Measurements from ENCODE around the gene ZNF280B.
A peak's percentile ranks its signal among the peaks of the same experiment; 100 is the strongest.
"Not testable (repeated sequence)": the region's sequence is repeated elsewhere in the genome, so short reads cannot be mapped to it uniquely, and the experiment has no call there.

Gene ZNF280B

GRCh38 chr22:22463855-22464540, 44.5 kb downstream of the ZNF280B start:
- DNase-seq (ENCODE audit: low spot score) = peak; percentile 55

- no peak for DNase-seq (ENCODE audit: low spot score)
These were observed 45.6 kb downstream of the ZNF280B start for GRCh38 chr22:22462813-22463567.

- DNase-seq (ENCODE audit: low spot score) = no peak
These were observed 47.0 kb downstream of the ZNF280B start for GRCh38 chr22:22461583-22461982.

- DNase-seq (ENCODE audit: low spot score) = no peak
These were observed 47.4 kb downstream of the ZNF280B start for GRCh38 chr22:22461111-22461510.

- no peak for DNase-seq (ENCODE audit: low spot score)
These were observed 47.9 kb downstream of the ZNF280B start for GRCh38 chr22:22460635-22461034.

- DNase-seq (ENCODE audit: low spot score) = no peak
These were observed 48.5 kb downstream of the ZNF280B start for GRCh38 chr22:22460060-22460459.

GRCh38 chr22:22458896-22459588, 49.5 kb downstream of the ZNF280B start:
- no peak for DNase-seq (ENCODE audit: low spot score)

GRCh38 chr22:22458387-22458786, 50.2 kb downstream of the ZNF280B start:
- no peak for DNase-seq (ENCODE audit: low spot score)

- DNase-seq (ENCODE audit: low spot score) = no peak
These were observed 53.5 kb downstream of the ZNF280B start for GRCh38 chr22:22454997-22455396.

GRCh38 chr22:22452996-22453686, 55.4 kb downstream of the ZNF280B start:
- DNase-seq (ENCODE audit: low spot score) = no peak

GRCh38 chr22:22452211-22452610, 56.3 kb downstream of the ZNF280B start:
- no peak for DNase-seq (ENCODE audit: low spot score)

GRCh38 chr22:22450343-22450839, 58.2 kb downstream of the ZNF280B start:
- DNase-seq (ENCODE audit: low spot score) = no peak

GRCh38 chr22:22449819-22450218, 58.7 kb downstream of the ZNF280B start:
- DNase-seq (ENCODE audit: low spot score) = no peak

GRCh38 chr22:22446517-22446916, 62.0 kb downstream of the ZNF280B start:
- DNase-seq (ENCODE audit: low spot score) = no peak

GRCh38 chr22:22444007-22444589, 64.4 kb downstream of the ZNF280B start:
- not testable (repeated sequence) for DNase-seq (ENCODE audit: low spot score)

GRCh38 chr22:22442928-22443709, 65.4 kb downstream of the ZNF280B start:
- no peak for DNase-seq (ENCODE audit: low spot score)

- DNase-seq (ENCODE audit: low spot score) = not testable (repeated sequence)
These were observed 66.9 kb downstream of the ZNF280B start for GRCh38 chr22:22441626-22442025.

GRCh38 chr22:22440188-22440587, 68.4 kb downstream of the ZNF280B start:
- DNase-seq (ENCODE audit: low spot score) = no peak

All from CD4-positive, alpha-beta T cell treated with Interleukin-15 for 4 hours (primary cell).